GM10847 (cell line): ENCODE measurements around the gene BMP2K.
A peak's percentile ranks its signal among the peaks of the same experiment; 100 is the strongest.

Experiments used
- POLR2A ChIP-seq: IDR thresholded peaks from 2 replicates; pipeline ENCODE4 v1.6.1; 2011; ENCODE audit not compliant: insufficient read length; ENCODE audit errors: extremely low read depth

The BMP2K gene

GRCh38 chr4:78923464-78924312 lies 147.5 kb downstream of the BMP2K start:
- no peak for TF ChIP-seq POLR2A

GRCh38 chr4:78926826-78927225 lies 150.7 kb downstream of the BMP2K start:
- TF ChIP-seq POLR2A: no peak

- TF ChIP-seq POLR2A: no peak
These were observed 152.7 kb downstream of the BMP2K start for GRCh38 chr4:78928835-78929234.

- TF ChIP-seq POLR2A: no peak
These were observed 154.0 kb downstream of the BMP2K start for GRCh38 chr4:78930016-78930629.

GRCh38 chr4:78936989-78937388 lies 160.8 kb downstream of the BMP2K start:
- no peak for TF ChIP-seq POLR2A

- TF ChIP-seq POLR2A: no peak
These were observed 161.7 kb downstream of the BMP2K start for GRCh38 chr4:78937837-78938236.

- TF ChIP-seq POLR2A: no peak
These were observed 162.3 kb downstream of the BMP2K start for GRCh38 chr4:78938474-78938867.

- TF ChIP-seq POLR2A: peak; percentile 76
These were observed 162.9 kb downstream of the BMP2K start, which contains the start of gene PAQR3 for GRCh38 chr4:78938868-78939666. TSS of gene PAQR3 (minus strand) at chr4:78939438. CDS start at chr4:78939224, 214 bp downstream.

GRCh38 chr4:78939667-78940008 lies 163.5 kb downstream of the BMP2K start:
- TF ChIP-seq POLR2A: no peak

- TF ChIP-seq POLR2A: no peak
These were observed 164.6 kb downstream of the BMP2K start for GRCh38 chr4:78940752-78941151.

GRCh38 chr4:78944381-78944780 lies 168.2 kb downstream of the BMP2K start:
- no peak for TF ChIP-seq POLR2A

GRCh38 chr4:78945651-78946179 lies 169.6 kb downstream of the BMP2K start:
- no peak for TF ChIP-seq POLR2A

- TF ChIP-seq POLR2A: no peak
These were observed 173.6 kb downstream of the BMP2K start for GRCh38 chr4:78949735-78950134.

GRCh38 chr4:78951862-78952472 lies 175.8 kb downstream of the BMP2K start:
- TF ChIP-seq POLR2A: no peak

- TF ChIP-seq POLR2A: no peak
These were observed 177.1 kb downstream of the BMP2K start for GRCh38 chr4:78953231-78953630.
